ENCODE data around the gene FAIM2.

- TF ChIP-seq CTCF (IDR thresholded peaks at IDR 0.05; ENCODE audit: poor library complexity, severe bottlenecking) (no peak), TAF1 (IDR thresholded peaks at IDR 0.05; ENCODE audit: low read depth) (no peak), SMC3 (conservative IDR thresholded peaks at IDR 0.05; ENCODE audit: poor library complexity) (no peak), REST (IDR thresholded peaks at IDR 0.05; ENCODE audit: borderline replicate concordance) (no peak)
Measured at GRCh38 chr12:49922349-49923034, 18.8 kb upstream of the FAIM2 start.

All from neural cell (in vitro differentiated cells).